Measurements from ENCODE around the gene OR2S2.

The OR2S2 gene

DNA sequence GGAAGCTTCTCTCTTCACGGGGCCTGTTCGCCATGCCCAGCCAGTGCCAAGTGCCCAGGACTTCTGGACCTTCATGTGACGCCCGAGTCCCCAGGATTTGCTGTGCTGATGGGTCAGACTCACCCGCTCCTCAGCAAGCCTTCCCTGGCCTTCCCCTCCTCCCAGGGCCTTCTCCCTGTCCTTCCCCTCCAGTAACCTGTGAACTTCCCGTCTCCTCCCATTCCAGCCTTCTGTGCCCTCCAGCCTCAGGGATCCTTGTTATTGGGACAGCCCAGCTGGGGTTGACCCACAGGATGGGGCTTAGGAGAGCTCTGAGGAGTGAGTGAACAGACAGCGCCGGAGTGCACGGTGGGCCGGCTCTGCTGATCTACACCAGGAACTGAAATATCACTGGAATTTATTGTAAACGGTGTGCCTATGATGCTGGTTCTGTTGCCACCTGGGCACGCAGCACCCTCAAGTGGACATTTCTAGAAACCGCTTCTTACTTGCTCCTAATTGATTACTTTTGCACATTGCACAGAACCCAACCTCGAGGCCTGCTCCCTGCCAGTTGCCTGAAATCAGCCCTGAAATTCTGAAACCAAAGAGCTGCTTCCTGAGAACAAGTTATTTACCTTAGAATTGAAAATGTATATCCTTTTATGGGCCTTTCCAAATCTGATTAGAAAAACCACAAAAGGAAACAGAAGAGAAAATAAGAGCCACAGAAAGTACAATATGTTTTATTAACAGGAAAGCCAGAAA, 47.2 kb downstream of the OR2S2 start:
- DNase-seq (ENCODE audit: low read depth, low spot score): no peak
- H3K4me3 ChIP-seq (ENCODE audit: low read depth, low read length): no peak overlapping the region
- peak; percentile 41 for TF ChIP-seq CTCF (IDR thresholded peaks at IDR 0.05; ENCODE audit: insufficient read depth, low read length, missing control alignments)
- CTCF ChIA-PET: interaction anchor here (0.6 to 12.6 kb wide), 31 partner anchors 9 to 180 kb away, joined by 3 to 137 read pairs (median 4); partner anchors contain the start of gene HINT2
- POLR2A ChIA-PET: no interaction called here

DNA sequence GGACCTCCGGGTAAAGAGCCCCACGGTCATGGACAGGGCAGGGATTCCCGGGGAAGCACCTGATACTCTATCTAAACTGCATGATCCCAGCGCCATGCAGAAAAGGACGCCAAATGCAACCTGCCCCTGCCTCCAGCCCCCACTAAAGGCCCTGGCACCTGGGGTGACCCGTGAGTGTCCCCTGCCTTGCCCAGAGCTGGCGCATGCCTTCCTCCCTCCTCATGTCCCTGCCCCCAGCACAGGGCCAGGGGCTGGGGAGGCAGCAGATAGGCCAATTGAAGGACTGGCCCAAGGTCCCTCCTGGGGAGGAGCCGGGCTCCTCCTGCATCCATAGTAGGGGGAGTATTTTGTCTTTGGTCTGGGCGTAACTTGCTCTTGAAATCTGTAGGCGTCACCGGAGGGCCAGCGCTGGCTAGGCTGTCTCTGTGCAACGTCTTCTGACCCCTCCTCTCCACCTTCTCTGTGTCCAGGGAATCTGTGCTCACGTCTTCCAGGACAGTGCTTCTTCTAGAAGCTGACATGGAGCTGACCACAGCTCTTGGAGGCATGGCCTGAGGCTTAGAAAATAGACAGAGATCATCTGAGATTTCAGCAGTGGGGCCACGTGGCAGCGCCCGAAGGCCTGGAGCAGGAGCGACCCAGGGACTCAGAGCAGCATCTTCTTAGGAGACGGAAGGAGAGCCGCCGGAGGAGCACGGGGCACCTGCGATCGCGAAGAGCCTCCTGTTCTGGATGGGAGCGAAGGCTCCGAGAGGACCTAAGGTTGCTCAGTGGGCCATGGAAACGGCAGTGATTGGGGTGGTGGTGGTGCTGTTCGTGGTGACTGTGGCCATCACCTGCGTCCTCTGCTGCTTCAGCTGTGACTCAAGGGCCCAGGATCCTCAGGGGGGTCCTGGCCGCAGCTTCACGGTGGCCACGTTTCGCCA, 48.0 kb downstream of the OR2S2 start:
- no peak overlapping the region for H3K4me3 ChIP-seq (ENCODE audit: low read depth, low read length)
- TF ChIP-seq CTCF (IDR thresholded peaks at IDR 0.05; ENCODE audit: insufficient read depth, low read length, missing control alignments): no peak
- no peak for DNase-seq (ENCODE audit: low read depth, low spot score)
- ChIA-PET CTCF (interaction anchor here (1.0 to 12.6 kb wide), 15 partner anchors 8 to 175 kb away, joined by 3 to 137 read pairs (median 6); no protein-coding TSS in a partner anchor), POLR2A (no interaction called here)

DNA sequence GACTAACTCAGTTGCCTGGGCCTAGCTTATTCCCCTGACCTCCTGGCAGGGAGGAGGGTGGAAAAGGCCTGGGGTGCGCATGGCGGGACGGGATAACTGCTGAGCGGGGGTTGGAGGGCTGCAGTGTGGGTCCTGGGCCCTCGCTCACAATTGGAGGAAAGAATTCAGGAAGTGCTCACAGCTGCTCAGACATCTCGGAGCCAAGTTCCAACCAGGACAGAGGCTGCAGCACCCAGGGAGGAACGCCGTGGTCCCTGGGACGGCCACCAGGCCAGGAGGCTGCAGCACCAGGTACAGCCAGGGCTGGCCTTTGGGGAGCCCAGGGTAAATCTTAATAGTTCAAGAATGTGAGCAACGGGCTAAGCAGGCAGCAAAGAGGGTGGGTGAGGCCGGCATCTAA, 48.7 kb downstream of the OR2S2 start, which contains the start of gene SPAAR:
TSS of gene SPAAR (plus strand) at position 217 of the 400 bp plus-strand sequence. CDS start 974 bp downstream, outside the sequence.
- CTCF ChIA-PET: interaction anchor here (4.0 to 12.6 kb wide), 4 partner anchors 14 to 119 kb away, joined by 27 to 137 read pairs (median 37); no protein-coding TSS in a partner anchor
- DNase-seq (ENCODE audit: low read depth, low spot score): no peak
- TF ChIP-seq CTCF (IDR thresholded peaks at IDR 0.05; ENCODE audit: insufficient read depth, low read length, missing control alignments): no peak
- POLR2A ChIA-PET: no interaction called here
- H3K4me3 ChIP-seq (ENCODE audit: low read depth, low read length): no peak within 1 kb of the TSS

GRCh38 chr9:35908504-35909125, 49.3 kb downstream of the OR2S2 start:
- H3K4me3 ChIP-seq (ENCODE audit: low read depth, low read length): no peak overlapping the region
- ChIA-PET CTCF (interaction anchor here (0.6 to 12.6 kb wide), 6 partner anchors 14 to 190 kb away, joined by 3 to 137 read pairs (median 31); no protein-coding TSS in a partner anchor), POLR2A (no interaction called here)
- DNase-seq (ENCODE audit: low read depth, low spot score): no peak
- TF ChIP-seq CTCF (IDR thresholded peaks at IDR 0.05; ENCODE audit: insufficient read depth, low read length, missing control alignments): no peak

DNA sequence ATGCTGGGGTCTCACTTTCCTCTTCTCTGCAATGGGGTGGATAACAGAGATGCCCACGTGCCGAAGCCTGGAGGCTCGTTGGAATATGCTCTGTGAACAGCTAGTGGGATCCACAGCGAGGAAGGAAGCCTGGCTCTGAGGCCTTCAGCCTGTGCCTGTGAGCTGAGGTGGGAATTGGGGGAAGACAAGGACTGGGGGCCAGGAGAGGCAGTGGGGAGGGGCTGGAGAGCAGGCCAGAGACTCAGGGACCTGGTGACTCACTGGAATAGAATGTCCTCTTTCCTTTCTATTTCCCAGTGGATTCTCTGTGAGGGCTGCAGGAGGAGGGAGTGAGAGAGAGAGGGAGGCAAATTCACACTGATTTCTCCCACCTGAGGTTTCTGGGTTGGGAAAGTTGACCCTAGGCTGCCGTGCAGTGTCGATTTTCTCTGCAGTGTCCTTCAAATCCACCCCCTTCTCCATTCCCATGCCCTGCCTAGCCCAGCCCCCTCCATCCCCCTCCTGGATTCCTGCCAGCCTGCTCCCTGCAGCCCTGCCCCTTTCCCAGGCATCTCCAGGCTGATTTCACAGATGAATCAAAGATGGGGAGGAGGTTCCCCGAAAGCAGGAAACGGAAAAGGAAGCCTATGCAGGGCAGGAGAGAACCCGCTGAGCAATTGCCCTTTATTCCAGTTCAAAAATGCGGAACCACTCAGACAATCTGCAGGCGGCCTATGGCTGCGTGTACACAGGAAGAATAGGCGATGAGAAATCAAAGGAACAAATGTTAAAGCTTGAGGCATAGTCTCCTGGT, 50.0 kb downstream of the OR2S2 start:
- no peak for TF ChIP-seq CTCF (IDR thresholded peaks at IDR 0.05; ENCODE audit: insufficient read depth, low read length, missing control alignments)
- DNase-seq (ENCODE audit: low read depth, low spot score): peak; percentile 37
- ChIA-PET POLR2A (interaction anchor here (1.2 to 2.6 kb wide), 7 partner anchors 13 to 129 kb away, joined by 4 to 15 read pairs (median 6); partner anchors contain the start of gene RECK), CTCF (interaction anchor here (0.6 to 12.6 kb wide), 13 partner anchors 15 to 190 kb away, joined by 3 to 207 read pairs (median 15); no protein-coding TSS in a partner anchor)
- peak overlapping the region; percentile 36 for H3K4me3 ChIP-seq (ENCODE audit: low read depth, low read length)
